Stimulated activated memory B cell treated with anti-CD40 and anti-IgM and Interleukin-4, amounts not matched to agents 10 μg/mL and 1 μg/mL and 100 μg/mL, for 72 hours (primary cell): ENCODE measurements around the gene CCDC12.
A peak's percentile ranks its signal among the peaks of the same experiment; 100 is the strongest.

ENCODE experiments used
- ATAC-seq: fragments of 150-1000 bp; cut with Tn5 transposase; 2 replicates; pipeline ENCODE4 v1.10.0; 2021
- H3K27ac Mint-ChIP-seq: one replicate; pipeline ENCODE4 v1.8.0; 2022; ENCODE audit warnings: mild to moderate bottlenecking, mixed read lengths
- H3K27me3 Mint-ChIP-seq: one replicate; pipeline ENCODE4 v1.8.0; 2022; ENCODE audit warnings: mixed read lengths
- H3K36me3 Mint-ChIP-seq: one replicate; pipeline ENCODE4 v1.8.0; 2022; ENCODE audit warnings: mixed read lengths
- H3K4me1 Mint-ChIP-seq: one replicate; pipeline ENCODE4 v1.8.0; 2022; ENCODE audit warnings: mixed read lengths
- H3K4me3 Mint-ChIP-seq: one replicate; pipeline ENCODE4 v1.8.0; 2022; ENCODE audit warnings: mild to moderate bottlenecking, moderate library complexity, mixed read lengths
- H3K9me3 Mint-ChIP-seq: one replicate; pipeline ENCODE4 v1.8.0; 2022; ENCODE audit warnings: mixed read lengths

The CCDC12 gene

GRCh38 chr3:46892285-46893145 lies 84.0 kb downstream of the CCDC12 start:
- H3K4me3 Mint-ChIP-seq, result peak overlapping the region; percentile 46
- peak; percentile 62 for ATAC-seq
- H3K36me3 Mint-ChIP-seq, result no peaks in the 10 kb centered on the region
- peaks cover 21% of the 10 kb centered on the region for H3K4me1 Mint-ChIP-seq
- peak overlapping the region; percentile 38 for H3K27ac Mint-ChIP-seq
- H3K9me3 Mint-ChIP-seq, result no peaks in the 10 kb centered on the region
- peaks cover 70% of the 10 kb centered on the region for H3K27me3 Mint-ChIP-seq

- no peak for ATAC-seq
- Mint-ChIP-seq H3K9me3 (no peaks in the 10 kb centered on the region), H3K36me3 (no peaks in the 10 kb centered on the region), H3K4me1 (peaks cover 21% of the 10 kb centered on the region), H3K4me3 (no peak overlapping the region), H3K27me3 (peaks cover 70% of the 10 kb centered on the region), H3K27ac (no peak overlapping the region)
Measured at GRCh38 chr3:46891132-46891531, 85.4 kb downstream of the CCDC12 start.

- Mint-ChIP-seq H3K4me3 (no peak overlapping the region), H3K4me1 (peaks cover 17% of the 10 kb centered on the region), H3K27me3 (peaks cover 70% of the 10 kb centered on the region), H3K27ac (no peak overlapping the region), H3K36me3 (no peaks in the 10 kb centered on the region), H3K9me3 (no peaks in the 10 kb centered on the region)
- no peak for ATAC-seq
Measured at GRCh38 chr3:46890132-46890531, 86.4 kb downstream of the CCDC12 start.

- Mint-ChIP-seq H3K9me3 (no peaks in the 10 kb centered on the region), H3K4me1 (peaks cover 16% of the 10 kb centered on the region), H3K27ac (no peak overlapping the region), H3K27me3 (peaks cover 71% of the 10 kb centered on the region), H3K36me3 (no peaks in the 10 kb centered on the region), H3K4me3 (no peak overlapping the region)
- no peak for ATAC-seq
Measured at GRCh38 chr3:46889381-46890110, 87.0 kb downstream of the CCDC12 start.

- Mint-ChIP-seq H3K27me3 (peaks cover 74% of the 10 kb centered on the region), H3K4me1 (peaks cover 15% of the 10 kb centered on the region), H3K27ac (no peak overlapping the region), H3K4me3 (no peak overlapping the region), H3K9me3 (no peaks in the 10 kb centered on the region), H3K36me3 (no peaks in the 10 kb centered on the region)
- ATAC-seq, result no peak
Measured at GRCh38 chr3:46888705-46889104, 87.8 kb downstream of the CCDC12 start.

GRCh38 chr3:46887980-46888494 lies 88.5 kb downstream of the CCDC12 start:
- ATAC-seq, result no peak
- Mint-ChIP-seq H3K27me3 (peaks cover 73% of the 10 kb centered on the region), H3K9me3 (no peaks in the 10 kb centered on the region), H3K4me1 (peaks cover 14% of the 10 kb centered on the region), H3K27ac (no peak overlapping the region), H3K36me3 (no peaks in the 10 kb centered on the region), H3K4me3 (no peak overlapping the region)

GRCh38 chr3:46885612-46886011 lies 90.9 kb downstream of the CCDC12 start:
- Mint-ChIP-seq H3K4me1 (peaks cover 18% of the 10 kb centered on the region), H3K4me3 (no peak overlapping the region), H3K9me3 (no peaks in the 10 kb centered on the region), H3K36me3 (no peaks in the 10 kb centered on the region), H3K27ac (no peak overlapping the region), H3K27me3 (peaks cover 77% of the 10 kb centered on the region)
- ATAC-seq, result no peak

GRCh38 chr3:46884929-46885328 lies 91.6 kb downstream of the CCDC12 start:
- H3K27ac Mint-ChIP-seq, result no peak overlapping the region
- H3K27me3 Mint-ChIP-seq, result peaks cover 77% of the 10 kb centered on the region
- H3K4me3 Mint-ChIP-seq, result no peak overlapping the region
- no peaks in the 10 kb centered on the region for H3K36me3 Mint-ChIP-seq
- H3K4me1 Mint-ChIP-seq, result peaks cover 22% of the 10 kb centered on the region
- H3K9me3 Mint-ChIP-seq, result no peaks in the 10 kb centered on the region
- no peak for ATAC-seq

- no peak overlapping the region for H3K27ac Mint-ChIP-seq
- H3K36me3 Mint-ChIP-seq, result no peaks in the 10 kb centered on the region
- no peak for ATAC-seq
- no peaks in the 10 kb centered on the region for H3K9me3 Mint-ChIP-seq
- no peak overlapping the region for H3K4me3 Mint-ChIP-seq
- H3K4me1 Mint-ChIP-seq, result peaks cover 22% of the 10 kb centered on the region
- H3K27me3 Mint-ChIP-seq, result peaks cover 77% of the 10 kb centered on the region
Measured at GRCh38 chr3:46884427-46884826, 92.1 kb downstream of the CCDC12 start.

GRCh38 chr3:46883830-46884185 lies 92.7 kb downstream of the CCDC12 start:
- H3K27me3 Mint-ChIP-seq, result peaks cover 79% of the 10 kb centered on the region
- ATAC-seq, result no peak

GRCh38 chr3:46883054-46883829 lies 93.3 kb downstream of the CCDC12 start:
- Mint-ChIP-seq H3K9me3 (no peaks in the 10 kb centered on the region), H3K4me1 (peaks cover 22% of the 10 kb centered on the region), H3K36me3 (no peaks in the 10 kb centered on the region), H3K27ac (no peak overlapping the region), H3K27me3 (peaks cover 79% of the 10 kb centered on the region), H3K4me3 (peak overlapping the region; percentile 74)
- ATAC-seq, result peak; percentile 40

More at GRCh38 chr3:46883830-46884185, 92.7 kb downstream of the CCDC12 start:
- Mint-ChIP-seq H3K4me3 (peak overlapping the region; percentile 70), H3K27ac (no peak overlapping the region), H3K9me3 (no peaks in the 10 kb centered on the region), H3K4me1 (peaks cover 22% of the 10 kb centered on the region), H3K36me3 (no peaks in the 10 kb centered on the region)

GRCh38 chr3:46882377-46883053 lies 94.0 kb downstream of the CCDC12 start:
- H3K4me3 Mint-ChIP-seq, result peak overlapping the region; percentile 74

GRCh38 chr3:46881596-46882376 lies 94.8 kb downstream of the CCDC12 start:
- peak overlapping the region; percentile 76 for H3K4me3 Mint-ChIP-seq
- H3K27ac Mint-ChIP-seq, result no peak overlapping the region
- H3K4me1 Mint-ChIP-seq, result peaks cover 22% of the 10 kb centered on the region
- no peaks in the 10 kb centered on the region for H3K36me3 Mint-ChIP-seq
- H3K27me3 Mint-ChIP-seq, result peaks cover 78% of the 10 kb centered on the region
- no peak for ATAC-seq
- H3K9me3 Mint-ChIP-seq, result no peaks in the 10 kb centered on the region

More at GRCh38 chr3:46882377-46883053, 94.0 kb downstream of the CCDC12 start:
- H3K9me3 Mint-ChIP-seq, result no peaks in the 10 kb centered on the region
- H3K27ac Mint-ChIP-seq, result no peak overlapping the region
- H3K36me3 Mint-ChIP-seq, result no peaks in the 10 kb centered on the region
- peaks cover 79% of the 10 kb centered on the region for H3K27me3 Mint-ChIP-seq
- H3K4me1 Mint-ChIP-seq, result peaks cover 22% of the 10 kb centered on the region
- peak; percentile 18 for ATAC-seq
